OCI-LY3 (cell line): ENCODE results near the gene ERI3.

ENCODE experiments used
- H2AFZ ChIP-seq: fragments of 200-600, 300-600 bp; shearing (Covaris generic); 2 replicates; pipeline ENCODE4 v1.6.0; 2014; ENCODE audit warnings: antibody characterized with exemption, low read depth, low read length
- H3K27ac ChIP-seq: fragments of 200-600, 300-600 bp; sonication (generic); 2 replicates; pipeline ENCODE4 v1.5.1; 2014; ENCODE audit warnings: mild to moderate bottlenecking, low read length, moderate library complexity, mixed read lengths
- H3K27me3 ChIP-seq: fragments of 200-600, 300-600 bp; sonication (generic); 2 replicates; pipeline ENCODE4 v1.6.1; 2014; ENCODE audit warnings: low read depth, low read length, mixed read lengths
- H3K36me3 ChIP-seq: fragments of 200-600, 300-600 bp; sonication (generic); replicated peaks from 2 replicates; pipeline ENCODE3; 2014; ENCODE audit warnings: low read depth, low read length, mixed read lengths
- H3K4me1 ChIP-seq: fragments of 300-600, 200-600 bp; sonication (generic); 2 replicates; pipeline ENCODE4 v1.6.1; 2014; ENCODE audit warnings: low read length, mixed read lengths
- H3K4me2 ChIP-seq: fragments of 200-600, 300-600 bp; sonication (generic); 2 replicates; pipeline ENCODE4 v1.6.1; 2014; ENCODE audit warnings: low read length, mixed read lengths
- H3K4me3 ChIP-seq: fragments of 300-600, 200-600 bp; sonication (generic); 2 replicates; pipeline ENCODE4 v1.5.1; 2014; ENCODE audit warnings: antibody characterized with exemption, mild to moderate bottlenecking, low read length, moderate library complexity
- H3K79me2 ChIP-seq: fragments of 300-600, 200-600 bp; shearing (Covaris generic); 2 replicates; pipeline ENCODE4 v1.6.1; 2014; ENCODE audit warnings: mild to moderate bottlenecking, low read length, mixed read lengths
- H3K9ac ChIP-seq: fragments of 300-600, 200-600 bp; shearing (Covaris generic); 2 replicates; pipeline ENCODE4 v1.6.0; 2014; ENCODE audit warnings: mild to moderate bottlenecking, low read length, moderate library complexity
- H3K9me3 ChIP-seq: fragments of 200-600, 300-600 bp; shearing (Covaris generic); 2 replicates; pipeline ENCODE4 v1.6.1; 2014; ENCODE audit warnings: low read length, mixed read lengths; ENCODE audit not compliant: insufficient read depth
- H4K20me1 ChIP-seq: fragments of 200-600, 300-600 bp; sonication (generic); 2 replicates; pipeline ENCODE4 v1.6.1; 2016; ENCODE audit warnings: low read length, mixed read lengths; ENCODE audit not compliant: insufficient read depth
- CTCF ChIP-seq: fragments of 200-600, 300-600 bp; sonication (generic); IDR thresholded peaks from 2 replicates; pipeline ENCODE4 v1.5.1; 2014; ENCODE audit warnings: antibody characterized with exemption, low read length, low read depth
- EZH2phosphoT487 ChIP-seq: fragments of 200-600 bp; shearing (Covaris generic); IDR thresholded peaks from 2 replicates; pipeline ENCODE4 v1.6.1; 2018; ENCODE audit warnings: antibody characterized with exemption, mixed run types, low read depth

ERI3 gene

GRCh38 chr1:44261962-44262361 is 93.1 kb downstream of the ERI3 start:
- Histone ChIP-seq H3K4me2 (no peak overlapping the region), H3K27ac (no peak overlapping the region)

GRCh38 chr1:44261171-44261817 is 93.8 kb downstream of the ERI3 start:
- Histone ChIP-seq H3K27ac (no peak overlapping the region), H3K36me3 (no peaks in the 10 kb centered on the region), H3K27me3 (no peaks in the 10 kb centered on the region), H4K20me1 (no peaks in the 10 kb centered on the region), H3K4me3 (no peak overlapping the region), H3K4me2 (no peak overlapping the region), H3K9ac (no peak overlapping the region), H3K9me3 (no peaks in the 10 kb centered on the region), H3K4me1 (peaks cover 10% of the 10 kb centered on the region; the same call in 1 of the 2 replicates), H2AFZ (no peak overlapping the region), H3K79me2 (no peaks in the 10 kb centered on the region)
- TF ChIP-seq EZH2phosphoT487 (no peak), CTCF (no peak)

More at GRCh38 chr1:44261962-44262361, 93.1 kb downstream of the ERI3 start:
- Histone ChIP-seq H3K79me2 (no peaks in the 10 kb centered on the region), H3K4me3 (no peak overlapping the region), H3K27me3 (no peaks in the 10 kb centered on the region), H2AFZ (no peak overlapping the region), H3K9me3 (no peaks in the 10 kb centered on the region), H3K9ac (no peak overlapping the region), H3K4me1 (peaks cover 10% of the 10 kb centered on the region; the same call in 1 of the 2 replicates), H3K36me3 (no peaks in the 10 kb centered on the region), H4K20me1 (no peaks in the 10 kb centered on the region)
- TF ChIP-seq CTCF: no peak
- no peak for TF ChIP-seq EZH2phosphoT487

GRCh38 chr1:44260792-44261170 is 94.3 kb downstream of the ERI3 start:
- H4K20me1 ChIP-seq: no peaks in the 10 kb centered on the region
- no peak overlapping the region for H3K4me2 ChIP-seq
- no peak overlapping the region for H3K4me3 ChIP-seq
- no peak overlapping the region for H2AFZ ChIP-seq
- no peaks in the 10 kb centered on the region for H3K79me2 ChIP-seq
- no peaks in the 10 kb centered on the region for H3K36me3 ChIP-seq
- no peak overlapping the region for H3K27ac ChIP-seq
- TF ChIP-seq CTCF (no peak), EZH2phosphoT487 (no peak)
- H3K9ac ChIP-seq: no peak overlapping the region
- peaks cover 6% of the 10 kb centered on the region; the same call in 1 of the 2 replicates for H3K4me1 ChIP-seq
- H3K27me3 ChIP-seq: no peaks in the 10 kb centered on the region
- no peaks in the 10 kb centered on the region for H3K9me3 ChIP-seq

GRCh38 chr1:44259090-44259489 is 96.0 kb downstream of the ERI3 start:
- no peaks in the 10 kb centered on the region for H4K20me1 ChIP-seq
- no peak overlapping the region for H3K27ac ChIP-seq
- H3K36me3 ChIP-seq: no peaks in the 10 kb centered on the region
- H2AFZ ChIP-seq: no peak overlapping the region
- no peaks in the 10 kb centered on the region for H3K79me2 ChIP-seq
- no peaks in the 10 kb centered on the region for H3K9me3 ChIP-seq
- no peak overlapping the region for H3K4me2 ChIP-seq
- no peak overlapping the region for H3K9ac ChIP-seq
- H3K4me1 ChIP-seq: no peaks in the 10 kb centered on the region
- H3K27me3 ChIP-seq: no peaks in the 10 kb centered on the region
- H3K4me3 ChIP-seq: no peak overlapping the region
- TF ChIP-seq EZH2phosphoT487: no peak
- no peak for TF ChIP-seq CTCF
